GM19372 (cell line): ENCODE measurements around the gene MINDY4.

Experiments used
- ATAC-seq: cut with Tn5 transposase; IDR thresholded peaks from one replicate; pipeline ENCODE4 v1.9.1; 2021; ENCODE audit warnings: mild to moderate bottlenecking, low read depth, moderate library complexity; ENCODE audit not compliant: unreplicated experiment

The MINDY4 gene

DNA sequence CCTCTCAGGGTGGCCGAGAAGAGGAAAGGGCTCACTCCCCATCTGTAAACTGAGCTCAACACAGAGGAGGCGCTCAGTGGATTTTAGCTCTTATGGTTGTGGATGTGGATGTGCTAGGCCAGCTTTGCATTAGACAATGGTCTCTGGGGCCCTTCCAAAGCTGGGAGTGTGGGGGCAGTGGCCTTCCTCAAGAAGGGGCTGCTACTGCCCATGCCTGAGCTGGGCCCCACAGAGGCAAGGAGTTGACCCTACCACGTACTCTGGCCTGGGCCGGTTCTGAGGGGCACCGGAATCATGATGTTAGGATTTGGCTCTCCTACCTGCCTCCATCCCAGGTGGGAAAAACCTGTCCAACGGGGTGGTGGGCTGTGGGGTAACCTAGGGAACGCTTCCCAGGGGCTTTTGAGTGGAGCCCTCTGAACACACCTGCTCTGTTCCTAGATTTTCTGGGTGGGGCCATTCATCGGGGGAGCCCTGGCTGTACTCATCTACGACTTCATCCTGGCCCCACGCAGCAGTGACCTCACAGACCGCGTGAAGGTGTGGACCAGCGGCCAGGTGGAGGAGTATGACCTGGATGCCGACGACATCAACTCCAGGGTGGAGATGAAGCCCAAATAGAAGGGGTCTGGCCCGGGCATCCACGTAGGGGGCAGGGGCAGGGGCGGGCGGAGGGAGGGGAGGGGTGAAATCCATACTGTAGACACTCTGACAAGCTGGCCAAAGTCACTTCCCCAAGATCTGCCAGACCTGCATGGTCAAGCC, 152.0 kb downstream of the MINDY4 start:
- no peak for ATAC-seq

DNA sequence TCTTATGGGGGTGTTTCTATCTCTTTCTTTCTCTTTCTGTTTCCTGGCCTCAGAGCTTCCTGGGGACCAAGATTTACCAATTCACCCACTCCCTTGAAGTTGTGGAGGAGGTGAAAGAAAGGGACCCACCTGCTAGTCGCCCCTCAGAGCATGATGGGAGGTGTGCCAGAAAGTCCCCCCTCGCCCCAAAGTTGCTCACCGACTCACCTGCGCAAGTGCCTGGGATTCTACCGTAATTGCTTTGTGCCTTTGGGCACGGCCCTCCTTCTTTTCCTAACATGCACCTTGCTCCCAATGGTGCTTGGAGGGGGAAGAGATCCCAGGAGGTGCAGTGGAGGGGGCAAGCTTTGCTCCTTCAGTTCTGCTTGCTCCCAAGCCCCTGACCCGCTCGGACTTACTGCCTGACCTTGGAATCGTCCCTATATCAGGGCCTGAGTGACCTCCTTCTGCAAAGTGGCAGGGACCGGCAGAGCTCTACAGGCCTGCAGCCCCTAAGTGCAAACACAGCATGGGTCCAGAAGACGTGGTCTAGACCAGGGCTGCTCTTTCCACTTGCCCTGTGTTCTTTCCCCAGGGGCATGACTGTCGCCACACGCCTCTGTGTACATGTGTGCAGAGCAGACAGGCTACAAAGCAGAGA, 152.7 kb downstream of the MINDY4 start:
- ATAC-seq = no peak

DNA sequence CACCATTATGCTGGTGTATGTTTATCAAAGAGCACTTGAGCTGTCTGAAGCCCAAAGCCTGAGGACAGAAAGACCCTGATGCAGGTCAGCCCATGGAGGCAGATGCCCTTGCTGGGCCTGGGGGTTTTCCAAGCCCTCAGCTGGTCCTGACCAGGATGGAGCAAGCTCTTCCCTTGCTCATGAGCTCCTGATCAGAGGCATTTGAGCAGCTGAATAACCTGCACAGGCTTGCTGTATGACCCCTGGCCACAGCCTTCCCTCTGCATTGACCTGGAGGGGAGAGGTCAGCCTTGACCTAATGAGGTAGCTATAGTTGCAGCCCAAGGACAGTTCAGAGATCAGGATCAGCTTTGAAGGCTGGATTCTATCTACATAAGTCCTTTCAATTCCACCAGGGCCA, 153.4 kb downstream of the MINDY4 start:
- ATAC-seq = no peak

DNA sequence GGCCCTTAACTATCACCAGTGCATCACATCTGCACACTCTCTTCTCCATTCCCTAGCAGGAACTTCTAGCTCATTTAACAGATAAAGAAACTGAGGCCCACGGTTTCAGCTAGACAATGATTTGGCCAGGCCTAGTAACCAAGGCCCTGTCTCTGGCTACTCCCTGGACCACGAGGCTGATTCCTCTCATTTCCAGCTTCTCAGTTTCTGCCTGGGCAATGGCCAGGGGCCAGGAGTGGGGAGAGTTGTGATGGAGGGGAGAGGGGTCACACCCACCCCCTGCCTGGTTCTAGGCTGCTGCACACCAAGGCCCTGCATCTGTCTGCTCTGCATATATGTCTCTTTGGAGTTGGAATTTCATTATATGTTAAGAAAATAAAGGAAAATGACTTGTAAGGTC, 153.9 kb downstream of the MINDY4 start:
- ATAC-seq = no peak

DNA sequence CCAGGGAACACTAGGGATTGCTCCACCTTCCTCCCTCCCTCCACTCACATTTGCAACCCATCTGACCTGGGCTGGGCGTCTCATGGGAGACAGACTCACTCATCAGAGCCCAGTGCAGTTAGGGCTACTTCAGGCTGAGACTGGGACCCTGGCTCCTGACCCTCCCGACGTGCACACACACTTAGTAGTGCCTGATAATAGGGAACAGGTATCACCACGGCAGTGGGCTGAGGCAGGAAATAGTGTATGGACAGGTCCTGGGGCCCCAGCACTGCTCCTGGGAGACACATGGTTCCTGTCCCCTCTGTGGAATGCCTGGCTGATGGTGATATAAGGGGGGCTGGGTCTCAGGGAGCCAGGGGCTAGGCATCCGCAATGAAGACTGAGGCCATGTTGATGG, 154.7 kb downstream of the MINDY4 start:
- ATAC-seq = no peak

DNA sequence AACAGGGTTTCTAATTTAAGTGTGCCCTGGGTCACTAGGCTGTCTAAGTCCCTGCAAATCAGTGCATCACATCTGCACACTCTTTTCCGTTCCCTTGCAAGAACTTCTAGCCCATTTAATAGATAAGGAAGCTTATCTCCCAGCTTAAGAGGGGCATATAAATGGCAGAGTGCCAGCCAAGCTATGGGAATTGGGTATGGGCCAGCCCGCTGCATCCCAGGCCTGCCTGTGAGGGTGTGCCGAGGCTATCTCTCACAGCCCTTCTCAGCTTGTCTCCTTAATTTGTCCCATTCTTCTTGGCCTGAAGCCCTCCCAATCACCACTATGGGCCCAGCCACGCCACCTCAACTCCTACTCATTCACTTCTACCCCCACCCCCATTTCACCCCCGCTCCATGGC, 155.1 kb downstream of the MINDY4 start:
- no peak for ATAC-seq

DNA sequence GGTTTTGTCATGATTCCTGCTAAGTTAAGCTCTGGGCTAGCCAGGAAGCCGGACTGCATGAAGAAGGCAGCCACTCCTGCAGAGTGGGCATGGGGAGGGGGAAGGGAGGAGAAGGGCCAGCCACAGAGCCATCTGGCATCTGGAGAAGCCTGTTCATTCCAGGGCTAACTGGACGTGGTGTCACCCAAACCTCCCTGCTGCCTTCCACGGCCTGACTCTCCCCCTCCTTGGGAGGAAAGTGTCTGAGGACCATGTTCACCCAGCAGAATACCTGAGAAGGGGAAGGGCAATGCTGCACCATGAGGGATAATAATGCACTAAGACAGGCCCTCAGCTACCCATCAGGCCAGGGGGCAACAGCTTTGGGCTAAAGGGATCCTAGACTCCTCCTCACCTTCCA, 155.8 kb downstream of the MINDY4 start:
- ATAC-seq = no peak

DNA sequence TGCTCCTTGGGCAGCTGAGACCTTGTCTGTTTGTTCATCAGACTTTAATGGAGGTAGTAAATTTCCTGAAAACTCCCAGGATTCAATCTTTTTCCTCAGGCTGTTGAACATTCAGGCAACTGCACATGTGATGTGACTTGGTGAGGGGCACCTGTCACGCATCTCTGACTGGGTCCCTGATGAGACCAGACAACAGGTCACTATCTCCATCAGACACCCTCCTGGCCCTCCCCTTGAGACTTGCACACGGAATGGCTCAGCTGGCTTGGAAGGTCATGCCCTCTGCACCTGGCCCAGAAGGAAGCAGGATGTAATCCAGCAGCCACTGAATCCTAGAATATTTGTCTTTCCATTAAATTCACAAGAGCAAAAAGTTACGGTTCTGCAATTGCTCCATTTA, 156.3 kb downstream of the MINDY4 start:
- no peak for ATAC-seq

DNA sequence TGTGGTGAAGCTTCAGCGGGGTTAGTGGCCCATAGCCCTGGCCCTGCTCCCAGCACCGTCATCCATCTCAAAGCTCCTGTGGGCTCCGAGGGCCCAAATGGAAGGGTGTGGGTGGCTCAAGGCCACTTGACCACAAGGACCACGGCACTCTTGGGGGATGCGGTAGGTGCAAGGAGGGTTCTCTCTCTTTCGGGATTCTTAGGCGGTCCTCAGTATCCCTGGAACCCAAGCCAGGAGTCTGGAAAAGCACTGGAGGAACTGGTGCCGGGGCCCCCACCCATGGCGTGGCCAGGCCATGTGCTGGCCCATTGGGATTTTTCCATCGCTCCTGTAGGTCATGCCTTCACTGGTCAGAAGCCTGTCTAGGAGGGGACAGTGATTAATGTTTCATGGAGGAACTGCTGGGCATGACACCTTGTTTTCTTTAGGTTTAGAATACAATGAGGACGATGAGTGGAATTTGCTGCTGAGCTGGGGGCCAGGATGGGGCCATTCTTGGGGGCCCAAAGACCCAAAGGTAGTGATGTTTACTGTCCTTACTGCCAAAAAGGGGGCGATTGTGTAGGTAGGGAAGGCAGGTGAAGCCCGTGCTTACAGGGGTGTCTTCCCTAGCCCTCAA, 157.1 kb downstream of the MINDY4 start:
- ATAC-seq = no peak

DNA sequence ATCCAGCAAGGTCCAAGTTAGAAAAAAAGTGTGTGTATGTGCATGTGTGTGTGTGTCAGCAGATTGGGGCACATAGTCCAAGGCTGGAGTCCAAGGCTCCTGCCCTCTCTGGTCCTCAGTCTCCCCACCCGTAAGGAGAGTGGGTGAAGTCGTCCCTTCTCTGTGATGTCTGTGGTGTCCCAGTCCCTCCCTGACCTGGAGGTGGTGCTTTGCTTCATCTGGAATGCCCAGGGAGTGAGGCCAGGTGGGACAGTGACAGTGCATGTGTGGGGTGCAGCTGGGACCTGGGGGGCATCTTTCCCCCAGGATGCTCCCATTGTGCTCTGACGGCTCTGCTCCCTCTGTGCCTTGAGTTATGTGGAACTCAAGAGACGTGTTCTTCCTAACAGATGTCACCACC, 158.5 kb downstream of the MINDY4 start:
- ATAC-seq = no peak

DNA sequence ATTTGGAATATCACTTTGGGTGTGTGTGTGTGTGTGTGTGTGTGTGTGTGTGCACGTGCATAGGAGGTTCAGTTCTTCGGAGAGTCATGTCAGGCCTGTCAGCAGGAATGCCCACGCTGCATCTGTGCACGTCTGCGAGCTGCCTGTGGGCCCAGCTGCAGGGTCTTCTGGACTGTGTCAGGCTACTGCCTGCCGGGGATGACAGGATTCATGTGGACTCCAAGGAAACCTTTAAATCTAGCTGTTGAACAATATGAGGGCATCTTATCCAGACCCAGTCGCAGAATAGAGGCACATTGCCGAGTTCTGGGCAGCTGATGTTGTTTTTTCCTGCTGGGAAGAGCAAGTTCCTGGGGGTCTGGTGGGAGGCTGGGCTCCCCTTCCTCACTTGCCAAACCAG, 159.4 kb downstream of the MINDY4 start:
- ATAC-seq = no peak

DNA sequence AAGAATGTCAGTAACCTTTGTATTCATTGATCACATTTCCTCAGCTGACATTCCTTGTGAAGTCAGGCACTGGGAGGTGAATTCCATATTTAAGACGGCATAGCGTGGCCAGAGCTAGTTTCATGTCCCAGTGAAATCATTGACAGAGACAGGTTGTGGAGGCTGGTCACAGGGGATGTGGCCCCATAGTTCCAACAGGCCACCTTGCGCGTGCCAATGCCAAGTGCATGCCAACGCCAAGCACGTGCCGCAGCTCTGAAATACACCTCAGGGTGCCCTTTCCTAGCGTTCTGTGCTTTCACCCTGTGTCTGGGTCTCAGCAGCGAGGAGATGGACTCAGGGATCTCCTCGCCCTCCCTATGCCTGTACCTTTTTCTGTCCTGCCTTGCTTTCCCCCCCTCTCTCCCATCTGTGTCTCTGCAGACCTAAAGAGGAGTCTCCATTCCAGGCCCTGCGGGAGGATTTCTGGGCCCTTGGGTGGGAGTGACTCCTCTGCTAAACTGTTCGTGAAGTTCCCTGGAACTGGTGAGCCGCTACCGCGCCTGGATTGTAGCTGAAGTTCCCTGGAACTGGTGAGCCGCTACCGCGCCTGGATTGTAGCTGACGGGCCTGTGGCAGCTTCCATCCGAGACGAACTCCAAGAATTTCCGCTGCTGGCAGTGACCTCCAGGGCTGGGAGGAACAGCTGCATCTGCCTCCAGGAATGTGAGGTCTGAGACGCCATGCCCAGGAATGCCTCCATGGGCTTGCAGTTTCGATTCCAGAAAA, 160.1 kb downstream of the MINDY4 start:
- ATAC-seq = no peak

DNA sequence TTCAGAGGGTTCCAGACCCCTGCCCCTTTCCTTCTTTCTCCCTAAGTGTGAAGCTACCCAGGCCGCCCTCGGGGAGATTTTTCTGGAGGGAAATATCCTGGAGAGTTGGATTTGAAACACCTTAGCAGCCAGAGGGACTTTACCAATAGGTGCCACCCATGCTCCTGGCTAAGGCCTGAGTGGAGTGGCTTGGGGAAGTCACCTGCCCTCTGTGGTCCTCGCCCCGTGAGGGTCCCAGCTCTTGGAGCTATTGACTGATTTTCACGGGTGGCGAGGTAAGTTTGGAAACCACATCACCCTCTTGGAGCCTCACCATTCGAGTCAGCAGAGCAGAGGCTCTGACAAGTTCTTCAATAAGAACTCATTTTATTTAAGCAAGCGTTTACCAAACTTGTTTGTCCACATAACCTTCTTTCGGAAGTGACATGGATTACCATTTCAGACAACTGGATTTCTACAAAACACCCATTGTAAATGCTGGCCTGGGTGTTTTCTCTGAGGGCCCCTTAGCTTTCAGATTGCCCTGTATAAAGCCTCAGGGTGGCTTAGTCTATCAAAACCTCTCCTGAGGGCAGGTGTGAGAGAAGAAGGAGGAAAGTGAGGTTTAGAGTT, 160.8 kb downstream of the MINDY4 start:
- ATAC-seq = no peak

DNA sequence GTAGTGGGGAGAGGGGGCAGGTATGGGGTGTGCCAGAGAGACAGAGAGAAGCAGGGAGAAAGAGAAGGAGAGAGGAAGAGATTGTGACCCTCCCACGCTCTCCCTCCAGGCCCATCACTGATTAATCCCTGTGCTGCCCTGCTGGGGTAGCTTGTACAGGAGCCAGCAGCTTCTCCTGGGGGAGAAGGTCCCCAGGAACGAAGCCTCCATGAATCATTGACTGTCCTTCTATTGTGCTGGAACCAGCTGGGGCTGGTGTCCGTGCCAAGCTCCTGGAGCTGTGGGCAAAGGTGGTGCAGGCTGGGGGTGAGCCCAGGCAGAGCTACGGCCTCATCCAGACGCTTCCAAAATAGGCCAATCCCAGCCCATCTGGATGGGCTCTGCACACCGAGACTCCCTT, 161.3 kb downstream of the MINDY4 start:
- no peak for ATAC-seq

DNA sequence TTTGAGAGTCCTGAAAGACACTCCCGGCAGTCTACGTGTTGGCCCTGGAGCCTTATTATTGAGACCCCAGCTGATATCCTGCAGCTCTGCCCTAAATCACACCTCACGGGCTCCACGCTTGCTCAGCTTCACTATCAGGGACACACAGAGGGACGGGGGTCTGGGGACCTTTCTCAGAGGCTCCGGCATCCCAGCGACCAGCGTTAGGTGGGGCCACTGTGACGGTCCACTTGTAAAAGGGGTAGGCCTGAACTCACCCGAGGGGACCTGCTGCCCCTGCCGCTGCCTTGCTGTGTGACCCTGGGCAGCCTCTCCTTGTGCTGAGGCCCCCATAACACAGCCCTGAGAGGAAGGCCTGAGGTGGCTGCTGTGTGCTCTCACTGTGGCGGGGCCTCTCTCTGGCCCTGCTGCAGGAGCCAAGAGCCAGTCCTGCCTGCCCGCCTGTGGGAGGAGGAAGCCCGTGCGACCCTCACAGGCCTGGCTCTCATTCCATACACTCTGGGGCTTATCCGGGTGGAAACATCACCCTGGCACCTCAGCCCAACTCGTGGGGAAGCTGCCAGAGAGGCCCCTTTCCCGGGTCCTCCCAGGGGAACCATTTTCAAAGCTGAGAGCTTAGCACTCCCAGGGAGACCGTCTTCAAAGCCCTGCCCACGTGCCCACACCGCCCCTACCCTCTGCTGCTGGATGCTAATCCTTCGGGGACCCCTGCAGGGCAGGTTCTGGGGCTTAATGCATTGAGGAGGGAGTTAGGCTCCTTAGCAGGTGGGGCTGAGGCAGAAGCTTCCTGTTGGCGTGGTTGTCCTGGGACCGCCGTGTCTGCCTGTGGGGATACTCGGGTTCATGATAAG, 162.1 kb downstream of the MINDY4 start:
- no peak for ATAC-seq

DNA sequence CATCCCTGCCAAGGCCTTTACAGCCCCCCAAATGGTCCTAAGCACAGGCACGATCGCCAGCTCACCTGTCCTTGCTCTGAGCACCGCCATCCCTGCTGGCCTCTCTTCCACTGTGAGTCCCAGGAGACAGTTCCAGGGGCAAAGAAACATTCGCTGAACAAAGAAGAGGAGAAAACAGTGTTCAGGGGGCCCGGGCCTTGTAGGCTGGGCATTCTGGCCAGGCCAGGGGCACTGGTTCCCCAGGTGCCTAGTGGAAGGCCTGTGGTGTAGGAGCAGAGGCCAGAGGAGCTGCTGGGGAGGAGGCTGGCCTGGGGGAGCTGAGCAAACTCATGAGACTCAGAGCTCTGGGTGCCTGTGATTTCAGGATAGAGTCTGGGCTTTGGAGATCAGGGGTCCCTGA, 163.0 kb downstream of the MINDY4 start:
- no peak for ATAC-seq

DNA sequence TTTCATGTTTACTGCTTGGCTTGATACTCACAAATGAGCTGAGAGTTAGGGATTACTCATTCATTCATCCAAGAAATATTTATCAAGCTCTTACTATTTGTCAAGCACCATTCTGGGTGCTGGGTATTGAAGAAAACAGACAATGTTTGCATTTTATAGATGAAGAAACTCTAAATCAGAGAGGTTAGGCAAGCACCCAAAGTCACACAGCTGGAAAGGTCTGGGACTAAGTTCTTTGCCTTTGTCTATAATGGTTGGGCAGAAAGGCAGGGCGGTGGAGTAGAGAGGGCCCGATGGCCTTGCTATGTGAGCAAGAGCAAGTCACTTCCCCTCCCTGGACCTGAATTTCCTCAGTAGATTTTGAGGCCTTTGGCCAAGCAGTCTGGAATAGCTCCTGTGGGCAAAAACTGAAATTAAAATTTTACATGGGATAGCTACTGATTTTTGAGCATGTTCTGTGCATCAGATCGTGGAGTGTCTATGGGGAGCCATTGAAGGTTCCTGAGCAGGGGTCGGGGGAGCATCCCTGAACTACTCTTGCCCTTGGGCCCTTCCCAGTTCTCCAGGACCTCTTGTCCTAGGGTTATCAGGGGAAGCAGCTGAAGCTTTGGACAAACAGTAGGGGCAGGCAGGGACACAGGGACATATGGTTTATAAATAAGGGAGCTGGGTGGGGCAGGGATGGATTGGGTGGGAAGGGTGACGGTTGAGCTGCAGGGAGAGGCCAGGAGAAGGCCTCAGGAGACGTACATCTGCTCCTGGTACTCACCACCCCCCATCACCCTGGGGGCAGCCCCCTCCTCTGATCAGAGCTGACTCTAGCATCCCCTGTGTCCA, 163.7 kb downstream of the MINDY4 start:
- no peak for ATAC-seq

DNA sequence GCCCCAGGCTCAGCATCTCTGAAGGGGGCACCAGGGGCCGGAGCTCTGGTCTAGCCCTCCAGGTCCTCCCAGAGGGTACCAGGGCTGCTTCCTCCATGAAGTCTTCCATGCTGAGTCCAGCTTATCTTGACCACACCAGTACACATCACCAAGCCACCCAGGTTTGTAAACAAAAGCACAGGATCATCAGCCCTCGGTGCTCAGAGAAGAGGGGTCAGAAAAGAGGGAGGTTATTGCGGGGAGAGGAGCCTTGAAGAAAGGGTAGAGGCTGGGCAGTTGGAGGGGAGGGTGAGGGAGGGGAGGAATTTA, 164.3 kb downstream of the MINDY4 start:
- no peak for ATAC-seq

DNA sequence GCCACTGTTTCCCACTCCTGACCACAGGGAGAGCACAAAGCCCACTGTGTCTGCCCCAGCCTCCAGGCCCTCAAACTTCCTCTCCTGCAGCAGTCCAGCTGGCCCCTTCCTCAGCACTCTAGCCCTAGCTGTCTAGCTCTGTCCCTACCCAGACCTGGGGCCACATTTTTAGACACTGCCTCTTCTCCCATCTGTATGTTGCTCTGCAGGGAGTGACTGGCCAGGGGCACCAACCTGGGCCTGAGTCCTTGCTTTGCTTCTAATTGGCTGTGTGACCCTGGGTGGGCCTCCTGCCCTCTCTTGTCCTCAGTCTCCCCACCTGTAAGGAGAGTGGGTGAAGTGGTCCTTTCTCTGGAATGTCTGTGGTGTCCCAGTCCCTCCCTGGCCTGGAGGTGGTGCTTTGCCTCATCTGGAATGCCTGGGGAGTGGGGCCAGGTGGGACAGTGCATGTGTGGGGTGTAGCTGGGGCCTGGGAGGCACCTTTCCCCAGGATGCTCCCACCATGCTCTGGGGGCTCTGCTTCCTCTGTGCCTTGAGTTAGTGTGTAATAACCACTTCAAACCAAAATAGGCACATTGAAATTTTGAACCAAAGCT, 165.5 kb downstream of the MINDY4 start:
- no peak for ATAC-seq
